Heart left ventricle (tissue), 16 donors: ENCODE results near the gene CD86. TPM values are rescaled to one million over a fixed set of nuclear protein-coding genes. Genes with fewer than 3 reads are reported as not detected.
A peak's percentile ranks its signal among the peaks of the same experiment; 100 is the strongest.
"Not testable (repeated sequence)": the region's sequence is repeated elsewhere in the genome, so short reads cannot be mapped to it uniquely, and the experiment has no call there.

ENCODE experiments used
- ATAC-seq, 4 donors: fragments of 200-7000 bp; cut with Tn5 transposase; one replicate each; pipeline ENCODE4 v1.9.1; 2020 to 2022; ENCODE audit warnings: moderate library complexity in 4 of 4, mild to moderate bottlenecking in 3 of 4, moderate number of reproducible peaks in 1 of 4
- DNase-seq, 5 donors: peaks; one replicate each; pipeline ENCODE4 v3.0.0-alpha.2; 2020
- H3K27ac ChIP-seq, 12 donors: fragments of 200-600 bp; sonication (generic) in 4 of 12; one replicate each; pipeline versions ENCODE4 v1.5.0 to v1.8.0; 2016 to 2022; ENCODE audit warnings: mild to moderate bottlenecking in 2 of 12
- H3K27me3 ChIP-seq, 9 donors: fragments of 200-600 bp; sonication (generic) in 2 of 9; one replicate each; pipeline versions ENCODE4 v1.5.1 to v1.8.0; 2016 to 2022; ENCODE audit warnings: mild to moderate bottlenecking in 3 of 9
- H3K36me3 ChIP-seq, 9 donors: fragments of 200-600 bp; sonication (generic) in 2 of 9; one replicate each; pipeline versions ENCODE4 v1.5.0 to v1.8.0; 2018 to 2022; ENCODE audit warnings: mild to moderate bottlenecking in 2 of 9
- H3K4me1 ChIP-seq, 12 donors: fragments of 200-600 bp; sonication (generic) in 4 of 12; one replicate each; pipeline versions ENCODE4 v1.5.0 to v1.8.0; 2016 to 2022; ENCODE audit warnings: mild to moderate bottlenecking in 3 of 12
- H3K4me3 ChIP-seq, 12 donors: fragments of 200-600 bp; sonication (generic) in 4 of 12; one replicate each; pipeline versions ENCODE4 v1.5.0 to v1.8.0; 2017 to 2022; ENCODE audit warnings: mild to moderate bottlenecking in 9 of 12, moderate library complexity in 4 of 12
- H3K9me3 ChIP-seq, 12 donors: fragments of 200-600 bp; sonication (generic) in 4 of 12; one replicate each; pipeline versions ENCODE4 v1.5.0 to v1.8.0; 2016 to 2022; ENCODE audit warnings: mild to moderate bottlenecking in 1 of 12
- POLR2A ChIP-seq, 2 donors: fragments of 450-650 bp; IDR thresholded peaks; one replicate each; pipeline ENCODE4 v1.6.1; 2017; ENCODE audit warnings: antibody characterized with exemption in 2 of 2, mild to moderate bottlenecking in 2 of 2, moderate library complexity in 2 of 2
- WGBS, 4 donors: extraction: QIAGEN DNeasy Blood & Tissue Kit in 2 of 4; methylation state at CpG; one replicate each; pipeline versions ENCODE4 v1.1.5 to v1.1.7; 2013 to 2018; 5-methylcytosine and 5-hydroxymethylcytosine counted together
- intact Hi-C, 10 donors: fragments of 100-400 bp; cut with DNase I; formaldehyde crosslinking; loops; one replicate each; pipeline versions ENCODE4 v1.11.1 to v1.14.2; 2022
- polyA plus RNA-seq, 2 donors: library from polyadenylated mRNA; stranded (reverse); fragments of 200-250 nt; gene quantifications; one replicate each; pipeline ENCODE4 v1.2.3, GENCODE V29; 2013
- total RNA-seq, 9 donors: library from RNA; depleted of rRNA in 2 of 9; stranded (reverse); fragments of >200 nt in 2 of 9; fragmentation: NEBNext Ultra II Directional in 3 of 9; extraction: Animal tissue kit (Norgen Biotek cat#: 25700) in 3 of 9; gene quantifications; one replicate each; pipeline versions ENCODE4 v1.1.0 to v1.2.4, GENCODE V29; 2016 to 2023
- TF ChIP-seq, protein P1 (sequence below), 12 donors: fragments of 200-600 bp; sonication (generic) in 4 of 12; IDR thresholded peaks; one replicate each; pipeline versions ENCODE4 v1.5.0 to v1.8.0; 2018 to 2022; ENCODE audit warnings: antibody characterized with exemption in 12 of 12, mild to moderate bottlenecking in 5 of 12
- donor health status: ischemic (EF 13 %, LVEDD 7.1; RV severe dilation, severe dysfunction).
- donor health status: healthy with polysubstance abuse.
- donor health status: DM: no; HTN: yes; CAD: no.
- donor health status: DM: no; HTN: no; CAD: no.
- donor health status: ischemic (EF 25% LVEDD 6.9; RV normal size, moderate dysfunction).
- donor health status: ischemic (EF 25% LVEDD 5.7; RV mildly dilated, moderate dysfunction).
- donor health status: healthy.
- donor health status: DM: yes; HTN: yes; CAD: no.
- donor health status: ischemic (EF 35%, LVEDD 5.7; RV mildly dilated, moderate dysfunction).
- donor health status: nonischemic (EF 11% LVEDD 7.7; RV severe dilation, severe dysfunction).
- donor health status: DM: yes; HTN: yes; CAD: no.
- donor health status: PGD.
- donor health status: ischemic (EF 29% LVEDD 5.4; RV normal size, mild dysfunction).
- donor health status: nonischemic (EF 23%, LVEDD 6.1; RV moderate dilation, normal function).

CD86 gene
- total and polyA plus RNA-seq, 11 donors, result 0.38 to 30.0 (median 1.6) TPM

DNA sequence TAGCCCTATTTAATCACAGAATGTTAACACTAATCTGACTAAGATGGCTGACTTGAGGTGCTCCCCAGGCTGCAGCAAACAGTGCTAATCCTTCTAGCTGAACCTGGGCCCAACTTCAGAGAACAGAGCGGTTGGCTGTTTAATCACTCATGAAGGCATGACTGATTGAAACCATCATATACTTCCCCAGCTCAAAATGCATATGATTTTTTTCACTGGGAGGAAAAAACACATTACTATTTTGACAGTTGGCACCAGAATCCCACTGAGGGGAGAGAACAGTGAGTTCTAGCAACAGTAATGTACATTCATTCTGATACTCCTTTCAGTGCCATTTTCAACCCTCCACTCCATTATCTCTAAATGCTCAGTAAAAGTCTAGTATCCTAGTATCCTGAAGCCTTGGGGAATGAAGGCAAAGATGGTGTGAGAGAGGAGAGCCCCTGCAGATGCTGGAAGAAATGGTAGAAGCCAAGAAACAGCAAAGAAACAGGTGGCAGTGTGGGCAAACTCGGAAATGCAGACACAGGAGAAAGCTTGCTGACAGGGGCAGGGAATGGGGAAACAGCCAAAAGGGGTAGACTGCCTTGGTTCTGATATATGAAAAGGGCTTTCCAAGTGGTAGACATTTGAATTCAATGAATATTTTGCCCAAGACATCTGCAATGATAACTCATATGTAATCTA, 93.9 kb downstream of the CD86 start:
- Histone ChIP-seq H3K9me3 (peaks cover 0 to 6% (median 0%) of the 10 kb centered on the region in 12 donors), H3K27ac (no peak overlapping the region), H3K4me1 (no peaks in the 10 kb centered on the region), H3K36me3 (no peaks in the 10 kb centered on the region), H3K4me3 (no peak overlapping the region), H3K27me3 (no peaks in the 10 kb centered on the region)
- ATAC-seq (no peak), DNase-seq (no peak)
- WGBS, 4 donors, result 69 to 80% (median 71%) methylated on average over 2 of the region's 2 CpGs
- intact Hi-C loops, result no loop called here
- no peak for TF ChIP-seq POLR2A (IDR thresholded peaks at IDR 0.05)
- TF ChIP-seq, protein P1, sequence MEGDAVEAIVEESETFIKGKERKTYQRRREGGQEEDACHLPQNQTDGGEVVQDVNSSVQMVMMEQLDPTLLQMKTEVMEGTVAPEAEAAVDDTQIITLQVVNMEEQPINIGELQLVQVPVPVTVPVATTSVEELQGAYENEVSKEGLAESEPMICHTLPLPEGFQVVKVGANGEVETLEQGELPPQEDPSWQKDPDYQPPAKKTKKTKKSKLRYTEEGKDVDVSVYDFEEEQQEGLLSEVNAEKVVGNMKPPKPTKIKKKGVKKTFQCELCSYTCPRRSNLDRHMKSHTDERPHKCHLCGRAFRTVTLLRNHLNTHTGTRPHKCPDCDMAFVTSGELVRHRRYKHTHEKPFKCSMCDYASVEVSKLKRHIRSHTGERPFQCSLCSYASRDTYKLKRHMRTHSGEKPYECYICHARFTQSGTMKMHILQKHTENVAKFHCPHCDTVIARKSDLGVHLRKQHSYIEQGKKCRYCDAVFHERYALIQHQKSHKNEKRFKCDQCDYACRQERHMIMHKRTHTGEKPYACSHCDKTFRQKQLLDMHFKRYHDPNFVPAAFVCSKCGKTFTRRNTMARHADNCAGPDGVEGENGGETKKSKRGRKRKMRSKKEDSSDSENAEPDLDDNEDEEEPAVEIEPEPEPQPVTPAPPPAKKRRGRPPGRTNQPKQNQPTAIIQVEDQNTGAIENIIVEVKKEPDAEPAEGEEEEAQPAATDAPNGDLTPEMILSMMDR (IDR thresholded peaks at IDR 0.05), result no peak

DNA sequence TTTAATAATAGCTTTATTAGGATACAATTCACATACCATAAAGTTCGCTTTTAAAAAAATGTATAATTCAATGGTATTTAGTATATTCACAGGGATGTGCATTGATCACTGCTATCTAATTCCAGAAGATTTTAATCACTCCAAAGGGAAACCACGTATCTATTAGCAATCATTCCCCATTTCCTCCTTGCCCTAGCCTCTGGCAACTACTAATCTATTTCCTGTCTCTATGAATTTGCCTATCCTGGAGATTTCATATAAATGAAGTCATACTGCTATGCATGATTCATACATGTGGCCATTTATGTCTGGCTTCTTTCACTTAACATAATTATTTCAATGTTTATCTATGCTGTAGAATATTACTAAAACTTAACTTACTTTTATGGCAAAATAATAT, 96.3 kb downstream of the CD86 start:
- Histone ChIP-seq H3K27ac (no peak overlapping the region), H3K27me3 (no peaks in the 10 kb centered on the region), H3K36me3 (no peaks in the 10 kb centered on the region), H3K4me3 (no peak overlapping the region), H3K9me3 (peaks cover 0 to 28% (median 21%) of the 10 kb centered on the region in 12 donors), H3K4me1 (no peaks in the 10 kb centered on the region)
- DNase-seq (no peak), ATAC-seq (no peak)
- intact Hi-C loops, result no loop called here
- 56 to 64% (median 60%) methylated on average over 2 of the region's 2 CpGs for WGBS, 4 donors
- TF ChIP-seq, protein P1 (IDR thresholded peaks at IDR 0.05), result no peak
- TF ChIP-seq POLR2A (IDR thresholded peaks at IDR 0.05), result no peak

DNA sequence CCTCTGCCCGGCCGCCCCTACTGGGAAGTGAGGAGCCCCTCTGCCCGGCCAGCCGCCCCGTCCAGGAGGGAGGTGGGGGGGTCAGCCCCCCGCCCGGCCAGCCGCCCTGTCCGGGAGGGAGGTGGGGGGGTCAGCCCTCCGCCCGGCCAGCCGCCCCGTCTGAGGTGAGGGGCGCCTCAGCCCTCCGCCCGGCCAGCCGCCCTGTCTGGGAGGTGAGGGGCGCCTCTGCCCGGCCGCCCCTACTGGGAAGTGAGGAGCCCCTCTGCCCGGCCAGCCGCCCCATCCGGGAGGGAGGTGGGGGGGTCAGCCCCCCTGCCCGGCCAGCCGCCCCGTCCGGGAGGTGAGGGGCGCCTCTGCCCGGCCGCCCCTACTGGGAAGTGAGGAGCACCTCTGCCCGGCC, 109.8 kb downstream of the CD86 start:
- ATAC-seq, DNase-seq, H3K27ac ChIP-seq, intact Hi-C loops, H3K4me1 ChIP-seq, H3K27me3 ChIP-seq, H3K36me3 ChIP-seq, H3K4me3 ChIP-seq: not testable (repeated sequence)
- 80 to 92% (median 89%) methylated on average over 1 to 23 of the region's 31 CpGs; no CpG with 5 or more reads in 1 of the 4 donors for WGBS, 4 donors
- H3K9me3 ChIP-seq, result peaks cover 0 to 19% (median 0%) of the 10 kb centered on the region in 12 donors

DNA sequence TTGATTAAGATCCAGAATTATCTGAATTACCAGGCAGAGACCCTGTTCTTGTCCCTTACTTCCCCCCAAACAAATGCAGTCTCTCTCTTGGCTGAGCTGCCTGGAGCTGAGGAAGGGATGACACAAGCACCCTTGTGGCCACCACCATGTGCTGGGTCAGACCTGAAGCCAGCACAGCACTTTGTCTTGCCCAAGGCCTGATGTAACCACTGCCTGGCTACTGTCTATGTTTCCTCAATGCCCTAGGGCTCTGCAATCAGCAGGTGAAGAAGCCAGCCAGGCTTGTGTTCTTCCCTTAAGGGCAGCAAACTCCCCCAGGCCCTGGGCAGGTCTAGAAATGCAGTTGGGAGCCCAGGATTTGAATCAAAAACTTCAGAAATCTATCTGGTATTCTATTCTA, 112.5 kb downstream of the CD86 start:
- DNase-seq (no peak), ATAC-seq (peak in 1 of 4 donors; percentile 52)
- TF ChIP-seq, protein P1 (IDR thresholded peaks at IDR 0.05), result no peak
- TF ChIP-seq POLR2A (IDR thresholded peaks at IDR 0.05), result no peak
- H3K4me1 ChIP-seq, result no peaks in the 10 kb centered on the region
- H3K4me3 ChIP-seq, result no peak overlapping the region
- H3K27me3 ChIP-seq, result peaks cover 0 to 3% (median 0%) of the 10 kb centered on the region in 9 donors
- H3K27ac ChIP-seq, result no peak overlapping the region
- intact Hi-C loops, result no loop called here
- peaks cover 0 to 8% (median 0%) of the 10 kb centered on the region in 12 donors for H3K9me3 ChIP-seq
- no peaks in the 10 kb centered on the region for H3K36me3 ChIP-seq

DNA sequence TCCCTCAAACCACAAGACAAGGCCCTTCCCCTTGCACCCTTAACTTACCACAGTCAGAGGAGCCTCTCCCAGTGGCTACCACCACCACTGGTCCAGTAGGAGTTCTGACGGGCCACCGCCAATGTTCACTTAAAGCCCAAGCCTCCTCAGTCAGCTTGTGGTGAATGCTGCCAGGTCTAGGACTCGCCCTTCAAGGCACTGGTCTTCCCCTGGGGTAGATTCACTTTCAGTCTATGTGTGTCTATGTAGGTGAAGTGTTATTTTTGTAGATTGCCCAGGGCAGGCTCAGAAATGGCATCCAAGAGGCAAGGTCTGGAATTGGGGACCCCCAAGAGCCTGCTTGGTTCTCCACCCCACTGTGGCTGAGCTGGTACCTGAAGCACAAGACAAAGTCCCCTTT, 112.9 kb downstream of the CD86 start:
- DNase-seq, result no peak
- Histone ChIP-seq H3K27me3 (peaks cover 0 to 3% (median 0%) of the 10 kb centered on the region in 9 donors), H3K9me3 (peaks cover 0 to 12% (median 3%) of the 10 kb centered on the region in 12 donors), H3K4me3 (no peak overlapping the region), H3K27ac (no peak overlapping the region), H3K4me1 (no peaks in the 10 kb centered on the region), H3K36me3 (no peaks in the 10 kb centered on the region)
- 77 to 92% (median 80%) methylated on average over 2 to 3 of the region's 3 CpGs for WGBS, 4 donors
- no peak for ATAC-seq
- intact Hi-C loops, result no loop called here
- no peak for TF ChIP-seq POLR2A (IDR thresholded peaks at IDR 0.05)
- TF ChIP-seq, protein P1 (IDR thresholded peaks at IDR 0.05), result no peak
